IMR-90 (cell line): ENCODE data around the gene RNF212. TPM values are rescaled to one million over a fixed set of nuclear protein-coding genes. Genes with fewer than 3 reads are reported as not detected.

Source experiments
- ATAC-seq: fragments of 200-7000 bp; cut with Tn5 transposase; 2 replicates; pipeline ENCODE4 v1.9.1; 2020; ENCODE audit warnings: low read depth, mild to moderate bottlenecking, moderate library complexity
- BruUV-seq: library from RNA; stranded (reverse); fragments of 400-500 nt; replicated peaks from 2 replicates; lab custom pipeline; 2021; lab: Mats Ljungman, UMichigan
- CTCF ChIA-PET: fragments of 300-600 bp; formaldehyde crosslinking; extraction: SDS; loops from one replicate; lab custom pipeline; 2021; ENCODE audit warnings: antibody characterized with exemption; lab: Yijun Ruan, JAX
- POLR2A ChIA-PET: fragments of 300-600 bp; sonication (Branson Sonifier 250); formaldehyde crosslinking; loops from one replicate; lab custom pipeline; 2022; ENCODE audit warnings: antibody characterized with exemption; ENCODE audit not compliant: unreplicated experiment; lab: Charles Lee
- DNase-seq: peaks from one replicate; pipeline ENCODE4 v3.0.0; 2013
- H2AFZ ChIP-seq: replicated peaks from 2 replicates; pipeline ENCODE3; 2013; ENCODE audit warnings: low read length, mild to moderate bottlenecking; ENCODE audit not compliant: poor library complexity
- H2AK5ac ChIP-seq: 2 replicates; pipeline ENCODE4 v1.6.1; 2013; ENCODE audit warnings: low read depth, low read length, inconsistent platforms
- H2AK9ac ChIP-seq: replicated peaks from 2 replicates; pipeline ENCODE3; 2013; ENCODE audit warnings: mild to moderate bottlenecking, low read depth, low read length, moderate library complexity; ENCODE audit not compliant: poor library complexity
- H2BK120ac ChIP-seq: 2 replicates; pipeline ENCODE4 v1.6.1; 2013; ENCODE audit warnings: low read depth, low read length, inconsistent platforms
- H2BK15ac ChIP-seq: 3 replicates; pipeline ENCODE4 v1.6.1; 2013; ENCODE audit warnings: low read depth, low read length, inconsistent platforms
- H2BK20ac ChIP-seq: 2 replicates; pipeline ENCODE4 v1.6.1; 2013; ENCODE audit warnings: low read depth, mild to moderate bottlenecking, inconsistent platforms, low read length, moderate library complexity
- H2BK5ac ChIP-seq: 2 replicates; pipeline ENCODE4 v1.6.1; 2013; ENCODE audit warnings: mild to moderate bottlenecking, low read depth, low read length, inconsistent platforms; ENCODE audit not compliant: poor library complexity, severe bottlenecking
- H3K14ac ChIP-seq: replicated peaks from 2 replicates; pipeline ENCODE4 v1.6.1; 2013; ENCODE audit warnings: low read depth, low read length, inconsistent platforms
- H3K18ac ChIP-seq: 2 replicates; pipeline ENCODE4 v1.6.1; 2013; ENCODE audit warnings: low read depth, low read length, control low read depth
- H3K23ac ChIP-seq: 2 replicates; pipeline ENCODE4 v1.6.1; 2013; ENCODE audit warnings: low read depth, low read length, inconsistent platforms
- H3K27ac ChIP-seq: 2 replicates; pipeline ENCODE4 v1.5.1; 2013; ENCODE audit warnings: mild to moderate bottlenecking, control low read depth, low read length; ENCODE audit not compliant: insufficient read depth
- H3K27me3 ChIP-seq: 2 replicates; pipeline ENCODE4 v1.6.1; 2013; ENCODE audit warnings: low read length; ENCODE audit not compliant: control insufficient read depth, insufficient read depth
- H3K36me3 ChIP-seq: 2 replicates; pipeline ENCODE4 v1.6.1; 2013; ENCODE audit warnings: low read length, mixed read lengths; ENCODE audit not compliant: control insufficient read depth, insufficient read depth
- H3K4ac ChIP-seq: 2 replicates; pipeline ENCODE4 v1.6.1; 2013; ENCODE audit warnings: low read depth, low read length, inconsistent platforms
- H3K4me1 ChIP-seq: 2 replicates; pipeline ENCODE4 v1.6.1; 2013; ENCODE audit warnings: low read length, mixed read lengths; ENCODE audit not compliant: control insufficient read depth, insufficient read depth
- H3K4me2 ChIP-seq: 2 replicates; pipeline ENCODE4 v1.6.1; 2013; ENCODE audit warnings: low read depth, mild to moderate bottlenecking, control low read depth, low read length, moderate library complexity
- H3K4me3 ChIP-seq: 2 replicates; pipeline ENCODE4 v1.5.1; 2013; ENCODE audit warnings: low read depth, mild to moderate bottlenecking, control low read depth, low read length, moderate library complexity; ENCODE audit not compliant: insufficient read depth
- H3K56ac ChIP-seq: 2 replicates; pipeline ENCODE4 v1.6.1; 2013; ENCODE audit warnings: low read length, inconsistent platforms; ENCODE audit not compliant: insufficient read depth; ENCODE audit errors: extremely low read depth
- H3K79me1 ChIP-seq, 2 experiments: 2 replicates each; pipeline ENCODE4 v1.6.1; 2013; ENCODE audit warnings: low read length in 2 of 2, inconsistent platforms in 1 of 2, low read depth in 1 of 2
- H3K9ac ChIP-seq: 2 replicates; pipeline ENCODE4 v1.6.1; 2013; ENCODE audit warnings: low read depth, low read length, control low read depth
- H3K9me1 ChIP-seq: 2 replicates; pipeline ENCODE4 v1.6.1; 2013; ENCODE audit warnings: low read length, inconsistent platforms; ENCODE audit not compliant: insufficient read depth
- H3K9me3 ChIP-seq: 2 replicates; pipeline ENCODE4 v1.6.1; 2013; ENCODE audit warnings: low read length; ENCODE audit not compliant: control insufficient read depth, insufficient read depth
- H4K20me1 ChIP-seq: 2 replicates; pipeline ENCODE4 v1.6.1; 2013; ENCODE audit warnings: low read length, inconsistent platforms; ENCODE audit not compliant: insufficient read depth
- H4K5ac ChIP-seq: 2 replicates; pipeline ENCODE4 v1.6.1; 2013; ENCODE audit warnings: mild to moderate bottlenecking, low read depth, low read length, control low read depth
- H4K8ac ChIP-seq, 2 experiments: 2 replicates each; pipeline ENCODE4 v1.6.1; 2013; ENCODE audit warnings: low read depth in 2 of 2, low read length in 2 of 2, control low read depth in 1 of 2, inconsistent platforms in 1 of 2
- H4K91ac ChIP-seq: 2 replicates; pipeline ENCODE4 v1.6.1; 2013; ENCODE audit warnings: low read depth, low read length, inconsistent platforms; ENCODE audit not compliant: insufficient read depth
- BHLHE40 ChIP-seq: fragments of 150-350 bp; IDR thresholded peaks from 2 replicates; pipeline ENCODE4 v1.6.1; 2016; ENCODE audit warnings: mild to moderate bottlenecking, low read depth, low read length
- CHD1 ChIP-seq: IDR thresholded peaks from 2 replicates; pipeline ENCODE4 v1.6.1; 2012; ENCODE audit warnings: low read depth, low read length, improper control_type of control experiment
- NFE2L2 ChIP-seq: fragments of 150-350 bp; IDR thresholded peaks from 2 replicates; pipeline ENCODE4 v1.6.1; 2016; ENCODE audit warnings: low read depth, mild to moderate bottlenecking, low read length
- POLR2A ChIP-seq: IDR thresholded peaks from 2 replicates; pipeline ENCODE4 v1.6.1; 2012; ENCODE audit warnings: mild to moderate bottlenecking, low read depth, low read length
- WGBS, 2 experiments: methylation state at CpG; one replicate each; pipeline versions ENCODE4 v1.1.5 to v1.1.7; 2013; ENCODE audit warnings: missing lambda C conversion rate in 2 of 2; ENCODE audit not compliant: insufficient read length in 1 of 2; ENCODE audit errors: extremely low coverage in 2 of 2; 5-methylcytosine and 5-hydroxymethylcytosine counted together
- dilution Hi-C: fragments of 300-500 bp; cut with HindIII; formaldehyde crosslinking; loops from one replicate; pipeline ENCODE4 v1.14.3; 2018; ENCODE audit warnings: low sequenced_read_pairs; ENCODE audit not compliant: unreplicated experiment
- in situ Hi-C: fragments of 300-500 bp; cut with MboI; formaldehyde crosslinking; loops from 3 replicates; pipeline ENCODE4 v1.14.3; 2019; ENCODE audit warnings: low sequenced_read_pairs, inconsistent platforms, mixed read lengths
- intact Hi-C: fragments of 100-400 bp; cut with micrococcal nuclease; formaldehyde crosslinking; loops from 2 replicates; pipeline ENCODE4 v1.10.0; 2022
- polyA plus RNA-seq, 3 experiments: library from polyadenylated mRNA; depleted of rRNA; stranded (reverse); fragments of >200 nt; gene quantifications; 2 replicates each; pipeline ENCODE4 v1.2.3, GENCODE V29; 2012; ENCODE audit warnings: low replicate concordance in 1 of 3
- total RNA-seq: library from RNA; depleted of rRNA; stranded (reverse); fragments of >200 nt; gene quantifications from 2 replicates; pipeline ENCODE4 v1.2.3, GENCODE V29; 2012

RNF212 gene
- total and polyA plus RNA-seq, 2 of the 4 experiments (the other 2 are of a cell fraction), result under 0.01 to 0.51 TPM

DNA sequence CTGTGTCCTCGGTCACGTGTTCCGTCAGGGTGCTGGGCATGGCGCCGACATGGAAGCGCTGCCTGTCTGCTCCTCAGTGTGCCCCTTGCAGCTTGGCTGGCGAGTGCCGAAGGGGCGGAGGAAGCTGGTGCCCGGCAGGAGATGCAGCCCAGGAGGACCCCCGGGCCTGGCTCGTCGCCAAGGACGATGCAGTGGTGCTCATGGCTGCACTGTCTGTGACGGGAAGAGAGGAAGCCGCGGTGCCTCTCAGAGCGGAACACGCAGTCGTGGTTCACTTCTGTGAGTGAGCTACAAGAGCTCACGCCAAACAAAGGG is 63.8 kb downstream of the RNF212 start:
- Histone ChIP-seq H3K4me1 (peaks cover 18% of the 10 kb centered on the region), H2BK15ac (no peak overlapping the region), H3K4me2 (no peak overlapping the region), H2BK120ac (no peak overlapping the region), H3K18ac (no peak overlapping the region), H2BK20ac (no peak overlapping the region), H3K4ac (no peak overlapping the region), H4K20me1 (no peaks in the 10 kb centered on the region), H2AFZ (no peak overlapping the region), H4K8ac (no peak overlapping the region), H3K56ac (no peak overlapping the region), H3K9ac (no peak overlapping the region), H3K9me1 (peaks cover 3% of the 10 kb centered on the region; the same call in 1 of the 2 replicates), H4K91ac (no peak overlapping the region), H3K36me3 (no peaks in the 10 kb centered on the region), H3K9me3 (0 out of 2 replicates have a peak, but pooled peaks cover 2% of the 10 kb centered on the region), H3K79me1 (no peaks in the 10 kb centered on the region), H4K5ac (no peak overlapping the region), H2AK9ac (peak overlapping the region; percentile 81), H3K4me3 (no peak overlapping the region), H2BK5ac (no peak overlapping the region), H3K14ac (no peak overlapping the region), H2AK5ac (peak overlapping the region; percentile 33; the same call in 1 of the 2 replicates), H3K23ac (no peak overlapping the region), H3K27me3 (peaks cover 18% of the 10 kb centered on the region), H3K27ac (no peak overlapping the region)
- 80% methylated on average over 17 of the region's 21 CpGs; no CpG with 5 or more reads in 1 of the 2 experiments for WGBS, 2 experiments
- ATAC-seq (no peak), DNase-seq (no peak)
- BruUV-seq, result no TSS peak
- ChIA-PET CTCF (no interaction called here), POLR2A (no interaction called here)
- in situ Hi-C loops, result no loop called here
- dilution Hi-C loops, result no loop called here
- TF ChIP-seq CHD1 (no peak), BHLHE40 (no peak), NFE2L2 (no peak), POLR2A (no peak)
- intact Hi-C loops, result no loop called here
